ENCODE measurements around the gene FBXL22.
"Not testable (repeated sequence)": the region's sequence is repeated elsewhere in the genome, so short reads cannot be mapped to it uniquely, and the experiment has no call there.

The FBXL22 gene

DNA sequence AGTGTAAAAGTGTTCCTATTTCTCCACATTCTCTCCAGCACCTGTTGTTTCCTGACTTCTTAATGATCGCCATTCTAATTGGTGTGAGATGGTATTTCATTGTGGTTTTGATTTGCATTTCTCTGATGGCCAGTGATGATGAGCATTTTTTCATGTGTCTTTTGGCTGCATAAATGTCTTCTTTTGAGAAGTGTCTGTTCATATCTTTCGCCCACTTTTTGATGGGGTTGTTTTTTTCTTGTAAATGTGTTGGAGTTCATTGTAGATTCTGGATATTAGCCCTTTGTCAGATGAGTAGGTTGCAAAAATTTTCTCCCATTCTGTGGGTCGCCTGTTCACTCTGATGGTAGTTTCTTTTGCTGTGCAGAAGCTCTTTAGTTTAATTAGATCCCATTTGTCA is 20.4 kb downstream of the FBXL22 start:
- not testable (repeated sequence) for DNase-seq

DNA sequence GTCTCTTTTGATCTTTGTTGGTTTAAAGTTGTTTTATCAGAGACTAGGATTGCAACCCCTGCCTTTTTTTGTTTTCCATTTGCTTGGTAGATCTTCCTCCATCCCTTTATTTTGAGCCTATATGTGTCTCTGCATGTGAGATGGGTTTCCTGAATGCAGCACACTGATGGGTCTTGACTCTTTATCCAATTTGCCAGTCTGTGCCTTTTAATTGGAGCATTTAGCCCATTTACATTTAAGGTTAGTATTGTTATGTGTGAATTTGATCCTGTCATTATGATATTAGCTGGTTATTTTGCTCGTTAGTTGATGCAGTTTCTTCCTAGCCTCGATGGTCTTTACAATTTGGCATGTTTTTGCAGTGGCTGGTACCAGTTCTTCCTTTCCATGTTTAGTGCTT is 23.6 kb downstream of the FBXL22 start:
- not testable (repeated sequence) for DNase-seq

DNA sequence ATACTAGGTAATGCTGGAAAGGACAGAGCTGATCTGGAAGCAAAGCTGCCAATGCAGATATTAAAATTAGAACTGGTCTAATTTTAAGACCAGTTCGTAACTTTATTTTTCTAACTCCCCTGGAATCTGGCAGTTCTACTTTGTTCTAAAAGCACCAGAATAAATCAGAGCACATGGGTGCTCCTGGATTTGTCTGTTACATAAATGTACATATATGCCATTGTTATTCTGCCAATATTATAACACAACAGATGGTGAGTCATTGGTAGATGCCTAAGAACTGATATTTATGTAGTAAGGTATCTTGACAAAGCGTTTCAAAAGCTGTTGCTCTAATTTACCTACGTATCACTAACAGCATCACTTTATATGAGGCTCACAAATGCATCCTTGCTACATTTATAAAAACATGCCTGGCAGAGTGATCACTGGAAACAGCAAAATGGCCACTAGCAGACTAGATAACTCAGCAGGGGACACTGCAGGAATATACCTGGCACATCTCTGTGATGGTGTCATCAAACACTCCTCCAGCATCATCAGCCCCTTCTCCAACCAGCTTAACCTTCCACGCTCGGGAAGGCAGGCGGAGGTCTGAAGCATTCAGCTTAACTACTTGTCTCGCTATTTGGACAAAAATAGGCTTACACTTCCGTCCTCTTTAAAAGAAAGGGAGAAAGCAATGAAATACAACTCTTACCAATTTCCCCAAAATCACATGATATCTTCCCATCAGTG is 26.2 kb downstream of the FBXL22 start:
- DNase-seq: no peak

DNA sequence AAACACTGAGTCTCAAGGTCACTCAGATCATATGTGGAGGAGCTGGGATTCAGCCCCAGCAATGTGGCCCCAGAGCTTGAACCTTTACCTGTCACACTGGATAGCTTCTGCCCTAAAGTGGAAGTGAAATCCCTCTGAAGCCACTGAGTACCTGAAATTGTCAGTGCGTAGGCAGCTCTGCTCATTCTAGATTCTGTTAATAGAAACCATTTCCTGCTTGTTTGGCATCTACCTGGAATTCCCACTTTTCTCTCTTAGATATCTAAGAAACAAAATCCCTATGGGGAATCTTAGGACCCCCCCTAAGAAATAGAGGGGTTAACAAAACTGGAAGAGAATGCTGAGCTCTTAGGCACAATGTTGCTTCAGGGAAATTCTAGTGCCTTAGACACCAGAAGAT is 29.8 kb downstream of the FBXL22 start:
- no peak for DNase-seq

- DNase-seq: no peak
These were observed 31.1 kb downstream of the FBXL22 start for GRCh38 chr15:63628123-63628822.

- DNase-seq: no peak
These were observed 33.0 kb downstream of the FBXL22 start for GRCh38 chr15:63630036-63630751.

DNA sequence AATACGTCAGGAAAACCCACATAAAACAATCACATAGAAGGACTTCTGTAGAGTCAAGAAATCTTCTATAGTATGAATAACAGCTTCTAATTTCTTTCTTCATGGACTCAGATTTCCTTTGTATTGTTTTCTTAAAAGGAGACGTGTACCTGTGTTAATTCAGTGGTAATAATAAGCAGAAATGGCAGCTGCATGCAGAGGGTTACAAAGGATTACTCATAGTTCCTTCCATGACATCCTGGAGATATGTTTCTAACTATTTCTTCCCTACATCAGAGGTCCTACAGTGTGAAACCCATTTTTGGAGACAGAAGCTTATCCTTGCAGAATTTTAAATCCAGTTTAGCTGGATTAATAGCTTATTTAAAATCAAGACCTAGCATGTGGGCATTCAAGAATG is 36.1 kb downstream of the FBXL22 start:
- DNase-seq: no peak

DNA sequence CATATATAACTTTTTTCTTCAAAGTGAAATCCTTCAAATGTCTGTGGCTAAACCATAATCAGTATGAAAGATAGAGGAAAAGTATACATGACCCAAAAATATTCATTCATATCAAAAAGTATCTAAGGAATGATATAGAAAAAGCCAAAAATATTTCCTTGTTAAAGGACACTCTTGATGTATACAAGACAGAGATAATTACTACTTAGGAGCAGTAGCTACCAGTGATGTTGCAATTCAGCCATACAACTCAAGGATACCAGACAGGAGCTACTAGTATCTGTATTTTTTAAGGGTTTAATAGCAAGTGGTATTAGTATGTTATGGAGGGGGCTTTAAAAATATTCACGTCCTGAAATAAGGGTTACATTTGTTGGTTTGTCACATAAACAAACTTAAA is 37.0 kb downstream of the FBXL22 start:
- no peak for DNase-seq

DNA sequence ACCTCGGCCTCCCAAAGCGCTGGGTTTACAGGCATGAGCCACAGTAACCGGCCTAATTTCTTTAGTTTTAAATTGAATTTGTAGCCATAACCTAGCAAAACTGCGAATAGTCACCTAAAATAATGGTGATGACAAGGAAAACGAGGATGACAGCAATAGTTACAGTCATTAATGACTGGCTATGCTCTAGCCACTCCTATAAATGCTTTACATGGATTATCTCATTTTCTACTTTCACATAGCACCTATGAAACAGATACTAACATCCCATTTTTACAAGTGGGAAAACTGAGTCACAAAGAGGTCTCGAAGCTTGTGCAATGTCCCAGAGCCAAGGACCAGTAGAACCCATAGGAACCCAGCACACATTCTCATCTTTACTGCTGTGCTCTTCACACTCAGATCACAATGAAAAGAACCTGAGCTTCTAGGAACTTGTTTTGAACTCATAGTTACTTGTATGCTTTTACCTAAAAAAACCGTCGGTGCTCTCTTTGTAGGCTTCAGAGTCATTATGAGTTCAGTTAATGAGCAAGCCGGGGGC is 39.4 kb downstream of the FBXL22 start:
- no peak for DNase-seq

GRCh38 chr15:63638839-63639238 is 41.7 kb downstream of the FBXL22 start:
- no peak for DNase-seq

GRCh38 chr15:63640146-63640545 is 43.0 kb downstream of the FBXL22 start:
- DNase-seq: no peak

Measured in activated gamma-delta T cell treated with Interleukin-2 at 50 U/mL for 16 hours (primary cell).